DND-41 (cell line): ENCODE results near the gene THY1.

Source experiments
- ATAC-seq: fragments of 200-7000 bp; cut with Tn5 transposase; 3 replicates; pipeline ENCODE4 v1.9.1; 2021; ENCODE audit warnings: low read depth; ENCODE audit not compliant: insufficient read depth
- DNase-seq: peaks from one replicate; pipeline ENCODE4 v3.0.0-alpha.2; 2020
- H2AFZ ChIP-seq: 2 replicates; pipeline ENCODE4 v1.6.0; 2012; ENCODE audit warnings: low read depth, low read length
- H3K27ac ChIP-seq: 2 replicates; pipeline ENCODE4 v1.5.1; 2012; ENCODE audit warnings: low read length, inconsistent platforms
- H3K27me3 ChIP-seq: fragments of 200-600 bp; sonication (generic); 2 replicates; pipeline ENCODE4 v1.6.0; 2012; ENCODE audit warnings: low read length, mild to moderate bottlenecking, inconsistent platforms; ENCODE audit not compliant: insufficient read depth, poor library complexity
- H3K36me3 ChIP-seq: 2 replicates; pipeline ENCODE4 v1.5.1; 2012; ENCODE audit warnings: low read length, inconsistent platforms; ENCODE audit not compliant: insufficient read depth
- H3K4me1 ChIP-seq: 2 replicates; pipeline ENCODE4 v1.5.1; 2012; ENCODE audit warnings: mild to moderate bottlenecking, low read length; ENCODE audit not compliant: insufficient read depth
- H3K4me2 ChIP-seq: 2 replicates; pipeline ENCODE4 v1.6.0; 2012; ENCODE audit warnings: mild to moderate bottlenecking, moderate library complexity, low read length, inconsistent platforms; ENCODE audit not compliant: insufficient read depth
- H3K4me3 ChIP-seq, 2 experiments: fragments of 200-600 bp in 1 of 2; shearing (Covaris generic) in 1 of 2; 2 replicates each; pipeline ENCODE4 v1.5.1; 2012 to 2016; ENCODE audit warnings: inconsistent platforms in 2 of 2, low read length in 2 of 2, mild to moderate bottlenecking in 2 of 2, low read depth in 1 of 2, moderate library complexity in 1 of 2
- H3K79me2 ChIP-seq: 2 replicates; pipeline ENCODE4 v1.6.0; 2012; ENCODE audit warnings: low read length, inconsistent platforms; ENCODE audit not compliant: insufficient read depth
- H3K9ac ChIP-seq: 2 replicates; pipeline ENCODE4 v1.6.0; 2012; ENCODE audit warnings: low read depth, mild to moderate bottlenecking, inconsistent platforms, low read length, moderate library complexity
- H3K9me3 ChIP-seq: 2 replicates; pipeline ENCODE4 v1.5.1; 2012; ENCODE audit warnings: low read length, moderate library complexity, mild to moderate bottlenecking, inconsistent platforms; ENCODE audit not compliant: insufficient read depth, severe bottlenecking
- H4K20me1 ChIP-seq: 2 replicates; pipeline ENCODE4 v1.6.0; 2012; ENCODE audit warnings: low read length; ENCODE audit not compliant: insufficient read depth
- EZH2 ChIP-seq: IDR thresholded peaks from 3 replicates; pipeline ENCODE4 v1.6.1; 2012; ENCODE audit warnings: borderline replicate concordance, low read depth, mild to moderate bottlenecking, moderate library complexity, low read length, inconsistent platforms; ENCODE audit not compliant: severe bottlenecking
- TF ChIP-seq, protein P1 (sequence below): IDR thresholded peaks from 2 replicates; pipeline ENCODE4 v1.5.1; 2012; ENCODE audit warnings: borderline replicate concordance, low read length, moderate library complexity, mild to moderate bottlenecking; ENCODE audit not compliant: poor library complexity, severe bottlenecking; ENCODE audit errors: extremely low read depth

The THY1 gene

DNA sequence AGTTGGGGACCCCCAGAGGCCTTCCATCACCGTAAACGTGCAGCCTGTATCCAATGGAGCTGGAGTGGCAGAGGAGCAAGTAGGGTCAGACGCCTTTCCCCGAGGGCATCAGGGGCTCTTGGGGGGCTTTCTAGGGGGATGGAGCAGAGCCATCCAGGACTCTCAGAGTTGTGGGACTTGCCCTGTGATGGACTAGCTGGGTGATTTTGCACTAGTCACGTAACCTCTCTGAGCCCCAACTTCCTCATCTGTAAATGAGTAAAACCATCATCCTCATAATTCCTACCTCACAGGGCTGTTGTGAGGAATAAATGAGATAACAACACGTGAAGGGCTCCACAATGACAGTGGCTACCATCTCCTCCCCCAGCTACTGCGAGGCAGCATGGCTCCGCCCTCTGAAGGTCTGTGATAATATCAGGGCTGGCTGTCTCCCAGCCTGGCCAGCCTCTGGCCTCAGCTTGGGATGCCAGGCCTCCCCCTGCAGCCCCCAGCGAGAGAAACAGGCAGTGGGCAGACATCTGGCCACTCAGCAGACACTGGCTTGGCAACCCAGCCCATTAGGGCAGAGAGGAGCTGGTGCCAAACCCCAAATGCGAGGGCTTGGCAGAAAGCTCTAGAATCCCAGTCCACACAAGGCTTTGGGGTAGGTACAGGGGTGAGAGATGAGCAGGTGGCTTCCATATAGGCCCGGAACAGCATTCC, 48.2 kb downstream of the THY1 start:
- DNase-seq = no peak
- H3K4me2 ChIP-seq = no peak overlapping the region
- no peaks in the 10 kb centered on the region for H3K9me3 ChIP-seq
- H3K9ac ChIP-seq = no peak overlapping the region
- H4K20me1 ChIP-seq = no peaks in the 10 kb centered on the region
- H3K79me2 ChIP-seq = no peaks in the 10 kb centered on the region
- H3K27me3 ChIP-seq = peaks cover 4% of the 10 kb centered on the region
- no peak overlapping the region for H2AFZ ChIP-seq
- no peak overlapping the region for H3K4me3 ChIP-seq
- no peak for ATAC-seq
- no peaks in the 10 kb centered on the region for H3K4me1 ChIP-seq
- TF ChIP-seq, protein P1, sequence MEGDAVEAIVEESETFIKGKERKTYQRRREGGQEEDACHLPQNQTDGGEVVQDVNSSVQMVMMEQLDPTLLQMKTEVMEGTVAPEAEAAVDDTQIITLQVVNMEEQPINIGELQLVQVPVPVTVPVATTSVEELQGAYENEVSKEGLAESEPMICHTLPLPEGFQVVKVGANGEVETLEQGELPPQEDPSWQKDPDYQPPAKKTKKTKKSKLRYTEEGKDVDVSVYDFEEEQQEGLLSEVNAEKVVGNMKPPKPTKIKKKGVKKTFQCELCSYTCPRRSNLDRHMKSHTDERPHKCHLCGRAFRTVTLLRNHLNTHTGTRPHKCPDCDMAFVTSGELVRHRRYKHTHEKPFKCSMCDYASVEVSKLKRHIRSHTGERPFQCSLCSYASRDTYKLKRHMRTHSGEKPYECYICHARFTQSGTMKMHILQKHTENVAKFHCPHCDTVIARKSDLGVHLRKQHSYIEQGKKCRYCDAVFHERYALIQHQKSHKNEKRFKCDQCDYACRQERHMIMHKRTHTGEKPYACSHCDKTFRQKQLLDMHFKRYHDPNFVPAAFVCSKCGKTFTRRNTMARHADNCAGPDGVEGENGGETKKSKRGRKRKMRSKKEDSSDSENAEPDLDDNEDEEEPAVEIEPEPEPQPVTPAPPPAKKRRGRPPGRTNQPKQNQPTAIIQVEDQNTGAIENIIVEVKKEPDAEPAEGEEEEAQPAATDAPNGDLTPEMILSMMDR = no peak
- no peak for TF ChIP-seq EZH2
- H3K36me3 ChIP-seq = no peaks in the 10 kb centered on the region
- H3K27ac ChIP-seq = no peak overlapping the region

DNA sequence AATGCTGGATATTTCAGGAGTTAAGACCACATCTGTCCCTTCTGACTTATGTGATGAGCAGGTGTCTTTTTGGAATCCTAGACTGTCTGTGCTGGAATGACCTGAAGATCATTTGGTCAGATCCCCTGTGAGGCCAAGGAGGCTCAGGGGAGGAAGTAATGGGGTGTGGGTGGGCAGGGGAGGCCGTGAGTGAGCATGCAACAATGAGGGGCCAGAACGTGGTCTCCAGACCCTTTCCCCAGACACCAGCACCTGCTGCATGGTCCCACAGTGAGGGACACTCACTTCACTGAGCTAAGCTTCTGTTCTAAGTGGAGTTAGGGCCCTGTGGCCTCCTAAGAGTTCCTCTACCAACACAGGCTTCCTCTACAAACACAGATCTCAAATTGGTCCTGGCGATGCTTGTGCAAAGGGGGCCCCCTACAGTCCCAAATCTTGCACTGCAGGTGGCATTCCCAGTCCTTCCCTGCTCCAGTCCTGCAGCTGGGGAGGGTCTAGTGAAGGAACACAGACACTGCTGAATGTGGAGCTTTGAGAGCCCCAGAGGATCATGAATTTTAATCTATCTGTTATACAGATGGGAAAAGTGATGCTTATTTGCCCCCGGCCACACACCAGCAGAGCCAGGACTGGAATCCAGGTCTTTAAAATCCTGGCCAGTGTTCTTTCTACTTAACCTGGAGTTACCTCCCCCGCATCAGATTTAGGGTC, 48.9 kb downstream of the THY1 start:
- Histone ChIP-seq H2AFZ (no peak overlapping the region), H3K9ac (no peak overlapping the region), H3K4me3 (no peak overlapping the region), H3K27me3 (no peaks in the 10 kb centered on the region), H3K27ac (no peak overlapping the region), H3K36me3 (no peaks in the 10 kb centered on the region), H4K20me1 (no peaks in the 10 kb centered on the region), H3K9me3 (no peaks in the 10 kb centered on the region), H3K4me2 (no peak overlapping the region), H3K4me1 (no peaks in the 10 kb centered on the region), H3K79me2 (no peaks in the 10 kb centered on the region)
- ATAC-seq (peak; percentile 61), DNase-seq (peak; percentile 49)
- TF ChIP-seq, protein P1 = peak; percentile 81
- no peak for TF ChIP-seq EZH2

DNA sequence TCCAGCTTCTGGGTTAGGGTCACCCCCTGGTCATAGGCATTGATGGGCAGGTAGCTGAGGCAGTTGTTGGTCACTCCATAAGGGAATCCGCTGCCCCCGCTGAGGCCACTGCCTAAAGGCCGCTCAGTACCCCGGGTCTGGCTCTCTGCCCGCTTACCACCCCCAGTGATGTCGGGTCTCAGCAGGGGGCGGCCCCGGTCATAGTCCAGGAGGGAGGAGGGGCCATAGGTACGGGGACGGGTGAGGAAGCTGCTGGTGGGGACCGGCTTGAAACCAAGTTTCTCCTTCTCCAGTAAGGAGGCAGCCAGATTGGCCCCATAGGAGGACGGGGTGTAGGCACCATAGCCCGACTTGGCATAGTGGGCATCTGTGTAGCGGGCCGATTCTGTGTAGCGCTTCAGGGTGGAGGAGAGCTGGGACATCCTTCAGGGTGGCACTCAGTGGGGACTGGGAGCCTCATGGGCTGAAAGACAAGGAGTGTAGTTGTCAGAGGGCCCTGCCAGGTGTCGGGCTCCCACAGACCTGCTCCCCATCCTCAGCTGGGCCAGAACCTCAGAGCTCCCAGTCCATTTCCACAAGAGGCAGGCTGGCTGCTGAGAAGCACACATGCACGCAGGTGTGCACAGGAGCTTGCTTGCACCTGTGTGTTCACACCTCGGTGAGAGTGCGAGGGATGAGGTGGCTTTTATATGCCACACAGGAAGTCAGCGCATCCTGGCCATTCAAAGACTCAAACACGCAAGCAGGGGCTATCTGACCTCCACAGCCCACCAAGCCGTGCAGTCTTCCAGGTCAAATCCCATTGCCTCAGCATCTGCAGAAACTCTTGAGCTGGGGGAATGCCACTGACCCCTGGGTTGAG, 49.7 kb downstream of the THY1 start:
- TF ChIP-seq, protein P1 = no peak
- no peak for TF ChIP-seq EZH2
- Histone ChIP-seq H3K27ac (no peak overlapping the region), H3K4me2 (no peak overlapping the region), H3K4me3 (no peak overlapping the region), H3K27me3 (peaks cover 6% of the 10 kb centered on the region), H3K4me1 (no peaks in the 10 kb centered on the region), H3K9ac (no peak overlapping the region), H3K36me3 (no peaks in the 10 kb centered on the region), H2AFZ (no peak overlapping the region), H3K79me2 (no peaks in the 10 kb centered on the region), H4K20me1 (no peaks in the 10 kb centered on the region), H3K9me3 (no peaks in the 10 kb centered on the region)
- DNase-seq = no peak
- no peak for ATAC-seq
